SIG-M5 (cell line): ENCODE results near the gene POLR2J3.
"Not testable (repeated sequence)": the region's sequence is repeated elsewhere in the genome, so short reads cannot be mapped to it uniquely, and the experiment has no call there.

Source experiments
- DNase-seq: peaks from one replicate; lab custom pipeline; 2025; lab: John Stamatoyannopoulos, UW

POLR2J3 gene

GRCh38 chr7:102520797-102521196 lies 51.6 kb downstream of the POLR2J3 start:
- DNase-seq = not testable (repeated sequence)

GRCh38 chr7:102517550-102518147 lies 54.7 kb downstream of the POLR2J3 start, which contains the start of gene RASA4B:
TSS of gene RASA4B (minus strand) at chr7:102517777. CDS start at chr7:102517710, 67 bp downstream.
- DNase-seq = not testable (repeated sequence)
